IPS-15b (cell line): Measurements from ENCODE around the gene TARS1.

ENCODE experiments used
- H3K27me3 ChIP-seq: one replicate; pipeline ENCODE4 v1.6.1; 2013; ENCODE audit warnings: low read length; ENCODE audit not compliant: control insufficient read depth, insufficient read depth
- H3K36me3 ChIP-seq: one replicate; pipeline ENCODE4 v1.6.1; 2013; ENCODE audit warnings: low read length; ENCODE audit not compliant: control insufficient read depth, insufficient read depth
- H3K4me1 ChIP-seq: one replicate; pipeline ENCODE4 v1.6.1; 2013; ENCODE audit warnings: mild to moderate bottlenecking, low read length; ENCODE audit not compliant: control insufficient read depth, insufficient read depth
- H3K4me3 ChIP-seq: one replicate; pipeline ENCODE4 v1.5.1; 2013; ENCODE audit warnings: low read depth, low read length
- H3K9ac ChIP-seq: one replicate; pipeline ENCODE4 v1.6.1; 2013; ENCODE audit warnings: low read depth, mild to moderate bottlenecking, low read length
- H3K9me3 ChIP-seq: one replicate; pipeline ENCODE4 v1.6.1; 2013; ENCODE audit warnings: mild to moderate bottlenecking, low read length; ENCODE audit not compliant: control insufficient read depth, insufficient read depth

Gene TARS1

DNA sequence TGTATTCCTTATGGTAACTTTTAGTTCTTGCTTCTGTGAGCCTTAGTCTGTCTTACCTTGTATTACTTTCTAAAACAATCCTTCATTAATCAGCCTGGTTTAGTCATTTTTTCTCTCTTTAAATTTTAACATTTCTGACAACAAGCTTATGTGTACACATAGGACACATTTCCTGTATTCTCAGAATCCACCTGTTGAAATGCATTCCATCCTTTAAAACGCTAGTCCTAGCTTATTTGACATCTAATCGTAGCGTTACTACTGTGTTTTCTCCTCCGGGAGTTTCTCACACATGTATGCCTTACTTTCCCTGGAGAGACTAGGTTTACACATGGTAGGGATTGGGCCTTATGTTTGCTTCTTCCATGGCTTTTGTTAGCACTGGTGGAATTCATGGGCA, 3.8 kb downstream of the TARS1 start:
- Histone ChIP-seq H3K27me3 (no peaks in the 10 kb centered on the region), H3K9me3 (no peaks in the 10 kb centered on the region), H3K9ac (peak overlapping the region; percentile 16), H3K4me1 (peaks cover 42% of the 10 kb centered on the region), H3K4me3 (no peak overlapping the region), H3K36me3 (peaks cover 10% of the 10 kb centered on the region)

DNA sequence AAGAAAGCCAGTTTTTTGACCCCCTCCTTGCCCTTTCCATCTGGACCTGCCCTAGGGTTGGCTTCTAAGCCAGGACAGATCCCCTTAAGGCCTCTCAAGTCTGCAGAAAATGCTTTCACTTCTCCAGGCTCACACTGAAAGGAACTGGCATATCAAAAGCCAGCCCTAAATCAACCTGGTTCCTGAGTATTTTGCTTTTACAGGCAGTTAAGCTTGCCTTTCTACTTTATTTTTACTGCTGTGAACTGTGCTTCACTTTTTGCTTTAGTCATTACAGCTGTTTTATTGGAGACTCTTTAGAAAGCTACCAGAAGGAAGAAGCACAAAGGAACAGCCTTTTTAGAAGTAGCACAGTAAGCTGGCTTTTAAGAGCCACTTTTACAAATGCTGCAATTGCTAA, 5.0 kb downstream of the TARS1 start:
- Histone ChIP-seq H3K9me3 (no peaks in the 10 kb centered on the region), H3K9ac (no peak overlapping the region), H3K27me3 (no peaks in the 10 kb centered on the region), H3K4me1 (peaks cover 42% of the 10 kb centered on the region), H3K36me3 (peaks cover 19% of the 10 kb centered on the region), H3K4me3 (peak overlapping the region; percentile 6)

GRCh38 chr5:33448118-33448517, 7.4 kb downstream of the TARS1 start:
- Histone ChIP-seq H3K9me3 (no peaks in the 10 kb centered on the region), H3K4me1 (peaks cover 43% of the 10 kb centered on the region), H3K9ac (no peak overlapping the region), H3K27me3 (no peaks in the 10 kb centered on the region), H3K4me3 (peak overlapping the region; percentile 4), H3K36me3 (peaks cover 23% of the 10 kb centered on the region)

DNA sequence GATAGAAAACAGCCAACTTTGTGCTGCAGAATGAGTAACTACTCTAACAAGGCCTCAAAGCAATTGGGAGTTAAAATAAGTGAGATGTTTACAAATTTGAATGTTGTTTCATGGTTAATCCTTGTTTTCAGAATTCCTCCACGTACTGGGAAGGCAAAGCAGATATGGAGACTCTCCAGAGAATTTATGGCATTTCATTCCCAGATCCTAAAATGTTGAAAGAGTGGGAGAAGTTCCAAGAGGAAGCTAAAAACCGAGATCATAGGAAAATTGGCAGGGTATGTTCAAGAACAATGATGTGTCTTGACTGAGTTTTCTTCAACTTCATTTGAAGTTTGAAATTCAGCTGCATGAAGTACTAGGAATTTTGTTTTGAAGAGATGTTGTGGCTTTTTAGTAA, 16.4 kb downstream of the TARS1 start:
- peaks cover 3% of the 10 kb centered on the region for H3K4me1 ChIP-seq
- no peak overlapping the region for H3K9ac ChIP-seq
- no peaks in the 10 kb centered on the region for H3K9me3 ChIP-seq
- H3K27me3 ChIP-seq, result no peaks in the 10 kb centered on the region
- H3K4me3 ChIP-seq, result no peak overlapping the region
- H3K36me3 ChIP-seq, result peaks cover 52% of the 10 kb centered on the region

GRCh38 chr5:33457817-33458216, 17.1 kb downstream of the TARS1 start:
- H3K36me3 ChIP-seq, result peaks cover 58% of the 10 kb centered on the region
- H3K27me3 ChIP-seq, result no peaks in the 10 kb centered on the region
- no peaks in the 10 kb centered on the region for H3K4me1 ChIP-seq

DNA sequence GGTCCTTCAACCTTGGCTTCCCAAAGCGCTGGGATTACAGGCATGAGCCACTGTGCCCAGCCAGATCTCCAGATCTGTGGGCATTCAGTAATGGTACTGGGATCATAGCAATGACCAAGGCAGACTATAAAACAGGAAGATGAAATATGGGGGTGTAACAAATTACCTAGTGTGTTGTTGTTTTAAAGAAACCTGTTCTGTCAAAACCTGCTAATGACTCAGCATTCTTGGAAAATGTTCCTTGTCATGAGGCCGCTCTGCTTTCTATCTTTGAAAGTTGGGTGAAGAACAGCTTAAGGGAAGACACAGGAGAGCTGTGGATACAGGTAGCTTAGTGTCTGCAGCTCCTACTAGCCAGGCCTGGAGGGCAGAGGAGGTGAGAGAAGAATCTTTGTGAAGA, 19.4 kb downstream of the TARS1 start:
- no peaks in the 10 kb centered on the region for H3K27me3 ChIP-seq
- H3K4me1 ChIP-seq, result no peaks in the 10 kb centered on the region
- H3K36me3 ChIP-seq, result peaks cover 68% of the 10 kb centered on the region
- no peak overlapping the region for H3K9ac ChIP-seq
- H3K9me3 ChIP-seq, result no peaks in the 10 kb centered on the region
- H3K4me3 ChIP-seq, result no peak overlapping the region

More at GRCh38 chr5:33457817-33458216, 17.1 kb downstream of the TARS1 start:
- no peak overlapping the region for H3K9ac ChIP-seq
- H3K4me3 ChIP-seq, result no peak overlapping the region
- H3K9me3 ChIP-seq, result no peaks in the 10 kb centered on the region

- Histone ChIP-seq H3K9me3 (no peaks in the 10 kb centered on the region), H3K4me3 (no peak overlapping the region), H3K9ac (no peak overlapping the region), H3K27me3 (no peaks in the 10 kb centered on the region), H3K4me1 (no peaks in the 10 kb centered on the region), H3K36me3 (peaks cover 65% of the 10 kb centered on the region)
Measured at GRCh38 chr5:33462456-33462855, 21.7 kb downstream of the TARS1 start.

- Histone ChIP-seq H3K27me3 (no peaks in the 10 kb centered on the region), H3K36me3 (peaks cover 69% of the 10 kb centered on the region), H3K9me3 (no peaks in the 10 kb centered on the region), H3K9ac (no peak overlapping the region), H3K4me1 (no peaks in the 10 kb centered on the region), H3K4me3 (no peak overlapping the region)
Measured at GRCh38 chr5:33465120-33465519, 24.4 kb downstream of the TARS1 start.

DNA sequence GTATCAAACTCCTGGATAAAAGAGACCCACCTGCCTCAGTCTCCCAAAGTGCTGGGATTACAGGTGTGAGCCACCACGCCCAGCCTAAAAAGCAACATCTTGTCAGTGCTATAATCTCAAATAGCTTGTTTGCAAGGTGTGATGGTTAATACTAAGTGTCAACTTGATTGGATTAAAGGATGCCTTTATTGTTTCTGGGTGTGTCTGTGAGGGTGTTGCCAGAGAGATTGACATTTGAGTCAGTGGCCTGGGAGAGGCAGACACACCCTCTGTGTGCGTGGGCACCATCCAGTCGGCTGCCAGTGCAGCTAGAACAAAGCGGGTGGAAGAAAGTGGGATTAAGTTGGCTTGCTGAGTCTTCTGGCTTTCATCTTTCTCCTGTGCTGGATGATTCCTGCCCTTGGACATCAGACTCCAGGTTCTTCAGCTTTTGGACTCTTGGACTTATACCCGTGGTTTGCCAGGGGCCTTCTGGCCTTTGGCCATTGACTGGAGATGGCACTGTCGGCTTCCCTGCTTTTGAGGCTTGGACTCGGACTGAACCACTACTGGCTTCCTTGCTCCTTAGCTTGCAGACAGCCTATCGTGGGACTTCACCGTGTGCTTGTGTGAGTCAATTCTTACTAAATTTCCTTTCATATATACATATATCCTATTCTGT, 28.1 kb downstream of the TARS1 start:
- no peak overlapping the region for H3K9ac ChIP-seq
- no peaks in the 10 kb centered on the region for H3K9me3 ChIP-seq
- H3K36me3 ChIP-seq, result peaks cover 45% of the 10 kb centered on the region
- H3K4me1 ChIP-seq, result peaks cover 14% of the 10 kb centered on the region
- H3K4me3 ChIP-seq, result no peak overlapping the region
- no peaks in the 10 kb centered on the region for H3K27me3 ChIP-seq

- Histone ChIP-seq H3K36me3 (peaks cover 41% of the 10 kb centered on the region), H3K4me3 (no peak overlapping the region), H3K4me1 (peaks cover 14% of the 10 kb centered on the region), H3K9me3 (no peaks in the 10 kb centered on the region), H3K27me3 (no peaks in the 10 kb centered on the region), H3K9ac (no peak overlapping the region)
Measured at GRCh38 chr5:33470544-33470943, 29.8 kb downstream of the TARS1 start.

DNA sequence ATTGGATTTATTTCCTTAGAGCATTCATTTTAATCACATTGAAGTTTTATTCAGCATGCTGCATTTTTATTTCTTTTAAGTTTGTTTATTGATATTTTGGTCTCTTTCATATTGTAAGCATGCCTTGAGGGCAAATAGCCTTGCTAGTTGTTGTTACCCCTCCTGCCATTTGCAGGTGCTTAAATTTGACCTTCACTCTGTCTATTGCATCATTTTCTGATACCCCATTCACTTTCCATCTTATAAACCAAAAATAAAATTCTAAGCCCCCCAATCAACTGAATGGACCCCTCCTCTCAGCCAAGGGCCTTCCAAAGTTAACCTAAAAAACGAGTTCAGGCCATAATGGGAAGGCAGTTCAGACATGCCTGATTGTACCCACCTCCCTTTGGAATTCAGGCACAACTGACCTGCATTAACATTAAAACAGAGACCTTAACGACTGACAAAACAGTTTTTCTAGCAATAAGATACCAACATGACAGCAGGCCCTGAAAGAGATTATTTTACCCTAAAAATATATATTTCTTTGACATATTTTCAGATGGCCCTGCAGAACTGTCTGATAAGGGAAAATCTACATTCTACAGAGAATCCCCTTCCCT, 32.1 kb downstream of the TARS1 start:
- H3K9ac ChIP-seq, result no peak overlapping the region
- peaks cover 30% of the 10 kb centered on the region for H3K36me3 ChIP-seq
- peaks cover 14% of the 10 kb centered on the region for H3K4me1 ChIP-seq
- no peaks in the 10 kb centered on the region for H3K9me3 ChIP-seq
- H3K27me3 ChIP-seq, result no peaks in the 10 kb centered on the region
- no peak overlapping the region for H3K4me3 ChIP-seq

- Histone ChIP-seq H3K4me3 (no peak overlapping the region), H3K9me3 (no peaks in the 10 kb centered on the region), H3K36me3 (peaks cover 19% of the 10 kb centered on the region), H3K27me3 (no peaks in the 10 kb centered on the region), H3K4me1 (peaks cover 14% of the 10 kb centered on the region), H3K9ac (no peak overlapping the region)
Measured at GRCh38 chr5:33474004-33474403, 33.2 kb downstream of the TARS1 start.
